ENCODE results near the gene KCTD20.
"Not testable (repeated sequence)": the region's sequence is repeated elsewhere in the genome, so short reads cannot be mapped to it uniquely, and the experiment has no call there.

DNA sequence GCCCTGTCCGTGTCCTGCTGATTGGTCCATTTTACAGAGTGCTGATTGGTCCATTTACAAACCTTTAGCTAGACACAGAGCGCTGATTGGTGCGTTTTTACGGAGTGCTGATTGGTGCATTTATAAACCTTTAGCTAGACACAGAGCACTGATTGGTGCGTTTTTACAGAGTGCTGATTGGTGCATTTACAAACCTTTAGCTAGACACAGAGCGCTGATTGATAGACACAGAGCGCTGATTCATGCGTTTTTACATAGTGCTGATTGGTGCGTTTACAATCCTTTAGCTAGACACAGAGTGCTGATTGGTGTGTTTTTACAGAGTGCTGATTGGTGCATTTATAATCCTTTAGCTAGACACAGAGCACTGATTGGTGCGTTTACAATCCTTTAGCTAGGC, 6.4 kb downstream of the KCTD20 start:
- TF ChIP-seq, protein P1, sequence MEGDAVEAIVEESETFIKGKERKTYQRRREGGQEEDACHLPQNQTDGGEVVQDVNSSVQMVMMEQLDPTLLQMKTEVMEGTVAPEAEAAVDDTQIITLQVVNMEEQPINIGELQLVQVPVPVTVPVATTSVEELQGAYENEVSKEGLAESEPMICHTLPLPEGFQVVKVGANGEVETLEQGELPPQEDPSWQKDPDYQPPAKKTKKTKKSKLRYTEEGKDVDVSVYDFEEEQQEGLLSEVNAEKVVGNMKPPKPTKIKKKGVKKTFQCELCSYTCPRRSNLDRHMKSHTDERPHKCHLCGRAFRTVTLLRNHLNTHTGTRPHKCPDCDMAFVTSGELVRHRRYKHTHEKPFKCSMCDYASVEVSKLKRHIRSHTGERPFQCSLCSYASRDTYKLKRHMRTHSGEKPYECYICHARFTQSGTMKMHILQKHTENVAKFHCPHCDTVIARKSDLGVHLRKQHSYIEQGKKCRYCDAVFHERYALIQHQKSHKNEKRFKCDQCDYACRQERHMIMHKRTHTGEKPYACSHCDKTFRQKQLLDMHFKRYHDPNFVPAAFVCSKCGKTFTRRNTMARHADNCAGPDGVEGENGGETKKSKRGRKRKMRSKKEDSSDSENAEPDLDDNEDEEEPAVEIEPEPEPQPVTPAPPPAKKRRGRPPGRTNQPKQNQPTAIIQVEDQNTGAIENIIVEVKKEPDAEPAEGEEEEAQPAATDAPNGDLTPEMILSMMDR (IDR thresholded peaks at IDR 0.05) = not testable (repeated sequence)
- TF ChIP-seq POLR2A, EP300 (IDR thresholded peaks at IDR 0.05): not testable (repeated sequence)

Data from gastroesophageal sphincter (tissue), 3 donors.